Naive thymus-derived CD4-positive, alpha-beta T cell (primary cell): ENCODE measurements around the gene GSAP. TPM values are rescaled to one million over a fixed set of nuclear protein-coding genes. Genes with fewer than 3 reads are reported as not detected.
A peak's percentile ranks its signal among the peaks of the same experiment; 100 is the strongest.

ENCODE experiments used
- ATAC-seq: fragments of 150-1000 bp; cut with Tn5 transposase; 2 replicates; pipeline ENCODE4 v1.10.0; 2021; ENCODE audit warnings: mild to moderate bottlenecking, moderate library complexity
- CTCF ChIA-PET: fragments of 350-600 bp; sonication (Branson Sonifier 250); formaldehyde crosslinking; loops from one replicate; lab custom pipeline; 2021; ENCODE audit warnings: antibody characterized with exemption; lab: Charles Lee
- POLR2A ChIA-PET: fragments of 350-600 bp; sonication (Branson Sonifier 250); formaldehyde crosslinking; loops from one replicate; lab custom pipeline; 2021; ENCODE audit warnings: antibody characterized with exemption, inconsistent platforms; lab: Charles Lee
- DNase-seq, 9 donors: peaks; one replicate each; pipeline versions ENCODE4 v3.0.0 to v3.0.0-alpha.2; 2020 to 2022; ENCODE audit warnings: mixed read lengths in 1 of 9
- H3K27ac ChIP-seq: one replicate; pipeline ENCODE4 v1.7.0; 2013; ENCODE audit warnings: mild to moderate bottlenecking, low read depth, low read length, moderate library complexity
- H3K27me3 ChIP-seq, 2 donors: one replicate each; pipeline ENCODE4 v1.7.0; 2013; ENCODE audit warnings: low read length in 2 of 2, mild to moderate bottlenecking in 2 of 2, moderate library complexity in 2 of 2; ENCODE audit not compliant: control insufficient read depth in 2 of 2, insufficient read depth in 2 of 2
- H3K36me3 ChIP-seq, 3 experiments: 1 replicate in 2 of 3; 2 replicates in 1 of 3; pipeline ENCODE4 v1.7.0; 2013; ENCODE audit warnings: low read length in 3 of 3, mild to moderate bottlenecking in 3 of 3, moderate library complexity in 1 of 3; ENCODE audit not compliant: insufficient read depth in 3 of 3, control insufficient read depth in 2 of 3
- H3K4me1 ChIP-seq, 2 donors: one replicate each; pipeline ENCODE4 v1.7.0; 2013; ENCODE audit warnings: low read length in 2 of 2, mild to moderate bottlenecking in 2 of 2, moderate library complexity in 1 of 2; ENCODE audit not compliant: control insufficient read depth in 2 of 2, insufficient read depth in 2 of 2
- H3K4me3 ChIP-seq: 2 replicates; pipeline ENCODE4 v1.7.0; 2013; ENCODE audit warnings: mild to moderate bottlenecking, low read length
- H3K9me3 ChIP-seq, 3 experiments: 1 replicate in 2 of 3; 2 replicates in 1 of 3; pipeline ENCODE4 v1.7.0; 2013; ENCODE audit warnings: low read length in 3 of 3; ENCODE audit not compliant: control insufficient read depth in 2 of 3
- H3K27ac Mint-ChIP-seq, 9 donors: one replicate each; pipeline ENCODE4 v1.8.0; 2020 to 2022; ENCODE audit warnings: mixed read lengths in 9 of 9, mild to moderate bottlenecking in 8 of 9, moderate library complexity in 5 of 9, inconsistent platforms in 2 of 9
- H3K27me3 Mint-ChIP-seq, 5 donors: one replicate each; pipeline ENCODE4 v1.8.0; 2021 to 2022; ENCODE audit warnings: mixed read lengths in 5 of 5, mild to moderate bottlenecking in 1 of 5
- H3K36me3 Mint-ChIP-seq, 5 donors: one replicate each; pipeline ENCODE4 v1.8.0; 2020 to 2022; ENCODE audit warnings: mixed read lengths in 5 of 5, mild to moderate bottlenecking in 3 of 5, inconsistent platforms in 1 of 5
- H3K4me1 Mint-ChIP-seq, 7 donors: one replicate each; pipeline ENCODE4 v1.8.0; 2020 to 2022; ENCODE audit warnings: mixed read lengths in 7 of 7, mild to moderate bottlenecking in 3 of 7, inconsistent platforms in 1 of 7
- H3K4me3 Mint-ChIP-seq, 10 donors: one replicate each; pipeline ENCODE4 v1.8.0; 2020 to 2022; ENCODE audit warnings: mild to moderate bottlenecking in 10 of 10, mixed read lengths in 10 of 10, moderate library complexity in 6 of 10, inconsistent platforms in 2 of 10
- H3K9me3 Mint-ChIP-seq, 11 donors: one replicate each; pipeline ENCODE4 v1.8.0; 2020 to 2022; ENCODE audit warnings: mixed read lengths in 11 of 11, mild to moderate bottlenecking in 4 of 11, inconsistent platforms in 1 of 11, moderate library complexity in 1 of 11
- intact Hi-C, 2 donors: fragments of 100-400 bp; cut with micrococcal nuclease; formaldehyde crosslinking; loops; one replicate each; pipeline ENCODE4 v1.15.1; 2023
- polyA plus RNA-seq, 2 donors: library from polyadenylated mRNA; unstranded; fragments of 300-500 nt; fragmentation: Illumina TruSeq; gene quantifications; one replicate each; pipeline ENCODE4 v1.2.3, GENCODE V29; 2021
- total RNA-seq, 6 experiments: library from RNA in 5 of 6; stranded (reverse) in 5 of 6; gene quantifications; 1 replicate in 5 of 6; 2 replicates in 1 of 6; pipeline ENCODE4 v1.2.3 and lab custom pipeline; 2021 to 2026

Gene GSAP
- total and polyA plus RNA-seq, 7 experiments from 2014 or later, result 6.6 to 59.8 (median 29.1) TPM

DNA sequence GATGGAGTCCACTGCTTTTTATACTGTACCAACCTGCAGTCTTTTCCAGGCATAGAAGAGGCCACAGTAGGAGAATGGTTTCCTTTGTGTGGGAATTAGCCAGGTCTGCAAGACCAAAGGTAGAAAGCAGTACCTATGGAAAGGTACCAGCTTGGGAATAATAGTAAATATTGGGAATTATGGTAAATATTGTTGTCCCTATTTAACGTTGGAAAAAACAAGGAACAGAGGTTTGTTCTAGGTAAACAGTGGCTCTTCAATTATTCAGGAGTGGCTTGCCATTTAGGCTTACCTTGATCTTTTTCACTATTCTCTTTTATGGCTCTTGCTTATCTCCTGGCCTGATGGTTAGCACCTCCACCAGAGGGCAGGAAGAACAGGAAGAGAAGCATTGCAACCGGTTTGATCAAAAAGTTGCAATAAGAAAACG is 43.9 kb upstream of the GSAP start:
- DNase-seq, result peak in 3 of 9 donors; percentile 4 to 6 (median 4)
- no peak overlapping the region for H3K4me3 ChIP-seq
- Mint-ChIP-seq H3K4me3 (no peak overlapping the region), H3K27me3 (peaks cover 0 to 13% (median 0%) of the 10 kb centered on the region in 5 donors), H3K36me3 (no peaks in the 10 kb centered on the region), H3K4me1 (peaks cover 0 to 2% (median 0%) of the 10 kb centered on the region in 7 donors), H3K27ac (no peak overlapping the region), H3K9me3 (peaks cover 0 to under 1% (median 0%) of the 10 kb centered on the region in 11 donors)
- ChIA-PET CTCF (interaction anchor here (0.8 kb wide), 1 partner anchor 106 kb away, joined by 3 read pairs; no protein-coding TSS in a partner anchor), POLR2A (no interaction called here)
- no peak overlapping the region for H3K27ac ChIP-seq
- intact Hi-C loops, result no loop called here
- no peaks in the 10 kb centered on the region for H3K27me3 ChIP-seq
- H3K9me3 ChIP-seq, result no peaks in the 10 kb centered on the region
- no peaks in the 10 kb centered on the region for H3K4me1 ChIP-seq
- no peaks in the 10 kb centered on the region for H3K36me3 ChIP-seq
- no peak for ATAC-seq

- H3K36me3 ChIP-seq, result no peaks in the 10 kb centered on the region
- Mint-ChIP-seq H3K9me3 (peaks cover 0 to 2% (median 0%) of the 10 kb centered on the region in 11 donors), H3K27ac (no peak overlapping the region), H3K27me3 (peaks cover 0 to 15% (median 0%) of the 10 kb centered on the region in 5 donors), H3K4me1 (peaks cover 0 to 3% (median 0%) of the 10 kb centered on the region in 7 donors), H3K4me3 (no peak overlapping the region), H3K36me3 (no peaks in the 10 kb centered on the region)
- no peaks in the 10 kb centered on the region for H3K27me3 ChIP-seq
- CTCF ChIA-PET, result interaction anchor here (0.8 kb wide), 1 partner anchor 106 kb away, joined by 3 read pairs; no protein-coding TSS in a partner anchor
- no peaks in the 10 kb centered on the region for H3K4me1 ChIP-seq
- POLR2A ChIA-PET, result no interaction called here
- no peaks in the 10 kb centered on the region for H3K9me3 ChIP-seq
- intact Hi-C loops, result no loop called here
- H3K4me3 ChIP-seq, result no peak overlapping the region
- no peak for DNase-seq
- no peak overlapping the region for H3K27ac ChIP-seq
- ATAC-seq, result no peak
Measured at GRCh38 chr7:77459311-77459726, 43.2 kb upstream of the GSAP start.

- POLR2A ChIA-PET, result no interaction called here
- Mint-ChIP-seq H3K27me3 (peaks cover 0 to 18% (median 0%) of the 10 kb centered on the region in 5 donors), H3K9me3 (peaks cover 0 to 2% (median 0%) of the 10 kb centered on the region in 11 donors), H3K4me1 (peaks cover 0 to 1% (median 0%) of the 10 kb centered on the region in 7 donors), H3K4me3 (no peak overlapping the region), H3K27ac (no peak overlapping the region), H3K36me3 (no peaks in the 10 kb centered on the region)
- no peaks in the 10 kb centered on the region for H3K4me1 ChIP-seq
- intact Hi-C loops, result no loop called here
- CTCF ChIA-PET, result no interaction called here
- H3K36me3 ChIP-seq, result no peaks in the 10 kb centered on the region
- H3K27me3 ChIP-seq, result no peaks in the 10 kb centered on the region
- DNase-seq (no peak), ATAC-seq (no peak)
- H3K9me3 ChIP-seq, result no peaks in the 10 kb centered on the region
- no peak overlapping the region for H3K4me3 ChIP-seq
- H3K27ac ChIP-seq, result no peak overlapping the region
Measured at GRCh38 chr7:77458786-77459185, 42.6 kb upstream of the GSAP start.

GRCh38 chr7:77457779-77458178 is 41.6 kb upstream of the GSAP start:
- ChIA-PET CTCF (no interaction called here), POLR2A (no interaction called here)
- Histone ChIP-seq H3K27ac (no peak overlapping the region), H3K9me3 (no peaks in the 10 kb centered on the region), H3K4me1 (no peaks in the 10 kb centered on the region), H3K4me3 (no peak overlapping the region), H3K27me3 (no peaks in the 10 kb centered on the region), H3K36me3 (no peaks in the 10 kb centered on the region)
- peaks cover 0 to 2% (median 0%) of the 10 kb centered on the region in 7 donors for H3K4me1 Mint-ChIP-seq
- intact Hi-C loops, result no loop called here
- peaks cover 0 to 2% (median 0%) of the 10 kb centered on the region in 11 donors for H3K9me3 Mint-ChIP-seq
- ATAC-seq (no peak), DNase-seq (no peak)
- no peak overlapping the region for H3K4me3 Mint-ChIP-seq
- H3K27me3 Mint-ChIP-seq, result peaks cover 0 to 22% (median 0%) of the 10 kb centered on the region in 5 donors
- H3K27ac Mint-ChIP-seq, result no peak overlapping the region
- no peaks in the 10 kb centered on the region for H3K36me3 Mint-ChIP-seq

DNA sequence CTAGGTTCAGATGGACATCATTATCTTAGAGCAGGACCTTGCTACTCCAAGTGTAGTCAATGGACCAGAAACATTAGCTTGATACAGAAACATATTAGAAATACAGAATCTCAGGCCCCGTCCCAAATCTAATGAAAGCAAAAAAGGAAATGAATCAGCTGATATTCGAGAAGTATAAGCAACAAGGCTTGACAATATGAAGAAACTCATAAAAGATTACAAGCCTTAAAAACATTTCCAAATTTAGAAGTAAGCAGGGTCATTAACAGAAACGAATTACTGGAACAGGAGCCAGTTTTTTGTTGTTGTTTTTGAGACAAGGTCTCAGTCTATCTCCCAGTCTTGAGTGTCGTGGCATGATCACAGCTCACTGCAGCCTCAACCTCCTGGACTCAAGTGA is 40.5 kb upstream of the GSAP start:
- Histone ChIP-seq H3K36me3 (no peaks in the 10 kb centered on the region), H3K4me1 (no peaks in the 10 kb centered on the region), H3K27ac (no peak overlapping the region), H3K9me3 (no peaks in the 10 kb centered on the region), H3K4me3 (no peak overlapping the region), H3K27me3 (no peaks in the 10 kb centered on the region)
- intact Hi-C loops, result no loop called here
- ATAC-seq (no peak), DNase-seq (no peak)
- CTCF ChIA-PET, result no interaction called here
- no peak overlapping the region for H3K4me3 Mint-ChIP-seq
- H3K27ac Mint-ChIP-seq, result no peak overlapping the region
- POLR2A ChIA-PET, result no interaction called here
- H3K9me3 Mint-ChIP-seq, result peaks cover 0 to 2% (median 0%) of the 10 kb centered on the region in 11 donors
- H3K27me3 Mint-ChIP-seq, result peaks cover 0 to 20% (median 0%) of the 10 kb centered on the region in 5 donors
- peaks cover 0 to 2% (median 0%) of the 10 kb centered on the region in 7 donors for H3K4me1 Mint-ChIP-seq
- H3K36me3 Mint-ChIP-seq, result no peaks in the 10 kb centered on the region

DNA sequence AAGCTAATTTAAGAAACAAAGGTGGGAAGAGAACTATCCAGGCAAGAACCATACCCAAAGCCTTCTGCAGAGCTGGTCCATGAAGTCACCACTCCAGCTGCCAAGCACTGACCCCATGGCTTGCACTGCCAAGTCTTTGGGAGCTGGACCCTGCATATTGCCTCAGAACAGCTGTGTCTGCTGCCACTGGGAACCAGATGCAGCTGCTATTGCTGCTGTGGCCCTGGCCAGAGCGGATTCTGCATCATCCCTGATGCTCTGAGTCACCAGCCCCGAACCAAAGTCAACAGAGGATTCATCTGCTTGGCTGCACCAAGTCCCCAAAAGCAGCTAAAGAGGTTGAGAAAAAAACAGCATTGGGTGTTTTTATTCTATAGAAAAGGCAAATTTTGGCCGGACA is 39.2 kb upstream of the GSAP start:
- Histone ChIP-seq H3K36me3 (no peaks in the 10 kb centered on the region), H3K4me1 (no peaks in the 10 kb centered on the region), H3K4me3 (no peak overlapping the region), H3K9me3 (no peaks in the 10 kb centered on the region), H3K27me3 (no peaks in the 10 kb centered on the region), H3K27ac (no peak overlapping the region)
- Mint-ChIP-seq H3K9me3 (peaks cover 0 to 2% (median 0%) of the 10 kb centered on the region in 11 donors), H3K27me3 (peaks cover 0 to 20% (median 0%) of the 10 kb centered on the region in 5 donors), H3K4me1 (peaks cover 0 to 4% (median 0%) of the 10 kb centered on the region in 7 donors), H3K27ac (no peak overlapping the region), H3K4me3 (no peak overlapping the region), H3K36me3 (no peaks in the 10 kb centered on the region)
- ATAC-seq, result no peak
- DNase-seq, result no peak
- intact Hi-C loops, result no loop called here
- ChIA-PET POLR2A (interaction anchor here (0.6 kb wide), 1 partner anchor 304 kb away, joined by 3 read pairs; no protein-coding TSS in a partner anchor), CTCF (no interaction called here)

DNA sequence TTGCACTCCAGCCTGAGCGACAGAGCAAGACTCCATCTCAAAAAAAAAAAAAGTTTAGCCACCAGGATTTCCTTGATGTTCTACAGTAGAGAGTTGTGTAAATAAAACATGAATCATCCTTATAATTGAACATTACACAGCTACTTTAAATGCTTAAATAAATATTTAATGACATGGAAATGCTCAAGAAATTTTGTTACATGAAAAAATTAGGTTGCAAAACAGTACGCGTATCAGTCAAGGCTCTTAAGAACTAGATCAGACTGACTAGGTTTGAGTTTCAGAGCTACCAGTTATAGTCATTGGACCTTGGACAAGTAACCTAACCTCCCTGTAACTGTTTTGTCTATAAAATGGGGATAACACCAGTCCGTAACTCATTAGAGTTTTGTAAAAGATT is 38.7 kb upstream of the GSAP start:
- ChIA-PET POLR2A (interaction anchor here (0.5 to 0.6 kb wide), 2 partner anchors 101 to 305 kb away, joined by 3 read pairs; no protein-coding TSS in a partner anchor), CTCF (no interaction called here)
- no peaks in the 10 kb centered on the region for H3K9me3 ChIP-seq
- ATAC-seq, result no peak
- H3K36me3 ChIP-seq, result no peaks in the 10 kb centered on the region
- Mint-ChIP-seq H3K36me3 (no peaks in the 10 kb centered on the region), H3K27ac (no peak overlapping the region), H3K9me3 (peaks cover 0 to 2% (median 0%) of the 10 kb centered on the region in 11 donors), H3K4me1 (peaks cover 0 to 4% (median 0%) of the 10 kb centered on the region in 7 donors), H3K4me3 (no peak overlapping the region), H3K27me3 (peaks cover 0 to 20% (median 0%) of the 10 kb centered on the region in 5 donors)
- no peak overlapping the region for H3K27ac ChIP-seq
- no peaks in the 10 kb centered on the region for H3K27me3 ChIP-seq
- no peak for DNase-seq
- no peak overlapping the region for H3K4me3 ChIP-seq
- no peaks in the 10 kb centered on the region for H3K4me1 ChIP-seq
- intact Hi-C loops, result no loop called here
